Spleen (tissue), 7 donors: ENCODE results near the gene ZYX.

Source experiments
- CTCF ChIP-seq, 11 experiments: fragments of 200-600 bp in 7 of 11; fragments of 450-650 bp in 4 of 11; sonication (generic) in 4 of 11; IDR thresholded peaks in 8 of 11; conservative IDR thresholded peaks in 3 of 11; 1 replicate in 7 of 11; 2 replicates in 4 of 11; pipeline versions ENCODE4 v1.4.0 to v1.8.0; 2016 to 2021; ENCODE audit warnings: antibody characterized with exemption in 11 of 11, inconsistent platforms in 4 of 11, mild to moderate bottlenecking in 1 of 11
- POLR2A ChIP-seq, 3 donors: fragments of 450-650 bp; IDR thresholded peaks; one replicate each; pipeline ENCODE4 v1.5.1; 2017; ENCODE audit warnings: antibody characterized with exemption in 3 of 3, mild to moderate bottlenecking in 1 of 3
- POLR2AphosphoS5 ChIP-seq, 3 donors: sonication (generic); formaldehyde crosslinking; IDR thresholded peaks; one replicate each; pipeline ENCODE4 v1.5.1; 2017; ENCODE audit warnings: antibody characterized with exemption in 3 of 3
- donor health status: DM: no; HTN: no; CAD: no; lungs with moderate emphysema.
- donor health status: DM: no; HTN: no; CAD: no.
- donor health status: DM: no; HTN: no; CAD: no.

GRCh38 chr7:143396182-143396581 is 15.0 kb downstream of the ZYX start:
- TF ChIP-seq CTCF (IDR thresholded peaks at IDR 0.05 in 8 of 11, conservative IDR thresholded peaks at IDR 0.05 in 3 of 11) (no peak), POLR2A (IDR thresholded peaks at IDR 0.05) (no peak), POLR2AphosphoS5 (IDR thresholded peaks at IDR 0.05) (no peak)
